SK-N-MC (cell line): ENCODE measurements around the gene NRXN3.

Source experiments
- EZH2 ChIP-seq: fragments of 200-600 bp; sonication (generic); IDR thresholded peaks from one replicate; pipeline ENCODE4 v1.6.1; 2017; ENCODE audit warnings: antibody characterized with exemption
- POLR2AphosphoS5 ChIP-seq: IDR thresholded peaks from 2 replicates; pipeline ENCODE4 v1.6.1; 2012; ENCODE audit warnings: mild to moderate bottlenecking, low read depth, low read length, borderline replicate concordance

DNA sequence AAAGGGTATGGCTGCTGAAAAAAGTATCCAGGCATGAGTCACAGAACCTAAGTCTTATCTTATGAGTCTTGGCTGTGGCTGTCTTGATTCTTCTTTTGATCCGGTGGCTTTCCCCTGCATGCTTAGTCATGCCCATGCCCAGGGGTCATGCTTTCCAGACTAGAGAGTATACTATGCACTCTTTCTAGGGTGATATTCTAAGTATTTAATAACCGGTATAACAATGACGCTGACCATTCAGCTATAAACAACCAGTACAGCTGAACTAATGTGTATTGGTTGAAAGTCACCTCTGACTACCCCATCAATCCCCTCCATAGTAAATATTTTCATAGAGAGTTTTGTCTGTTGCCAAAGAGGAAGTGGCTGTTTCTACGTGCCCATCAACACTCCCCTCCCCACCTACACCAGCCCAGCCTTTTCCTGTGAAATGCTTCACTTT lies 34.7 kb upstream of the NRXN3 start:
- TF ChIP-seq POLR2AphosphoS5 (no peak), EZH2 (no peak)
